Retinal pigment epithelial cell (primary cell): ENCODE results near the gene ELFN1.

ENCODE experiments used
- DNase-seq: peaks from one replicate; pipeline ENCODE4 v3.0.0-alpha.2; 2010; ENCODE audit warnings: low read depth
- H3K4me3 ChIP-seq: 2 replicates; pipeline ENCODE4 v1.5.1; 2011; ENCODE audit warnings: mild to moderate bottlenecking, low read length, control low read depth, moderate library complexity
- TF ChIP-seq, protein P1 (sequence below): conservative IDR thresholded peaks from 2 replicates; pipeline ENCODE4 v1.5.1; 2011; ENCODE audit warnings: low read depth, low read length, control low read depth, inconsistent platforms

Gene ELFN1

DNA sequence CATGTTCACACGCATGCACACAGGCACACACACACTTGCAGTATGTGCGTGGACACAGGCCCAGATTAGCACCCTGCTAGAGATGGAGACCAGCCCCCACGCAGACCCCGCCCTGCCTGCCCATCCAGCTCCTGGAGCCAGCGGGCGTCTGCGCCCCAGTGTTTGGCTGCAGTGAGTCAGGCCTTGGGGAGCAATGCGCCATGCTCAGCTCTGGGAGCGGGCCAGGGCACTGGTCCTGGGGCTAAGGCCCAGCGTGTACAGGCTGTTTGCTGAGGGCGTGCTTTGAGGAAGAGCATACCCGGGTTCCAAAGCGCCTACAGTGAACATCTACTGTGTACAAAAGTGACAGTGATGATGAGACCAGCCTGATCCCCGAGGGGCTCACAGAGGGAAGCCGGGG, 16.0 kb upstream of the ELFN1 start:
- DNase-seq = no peak

DNA sequence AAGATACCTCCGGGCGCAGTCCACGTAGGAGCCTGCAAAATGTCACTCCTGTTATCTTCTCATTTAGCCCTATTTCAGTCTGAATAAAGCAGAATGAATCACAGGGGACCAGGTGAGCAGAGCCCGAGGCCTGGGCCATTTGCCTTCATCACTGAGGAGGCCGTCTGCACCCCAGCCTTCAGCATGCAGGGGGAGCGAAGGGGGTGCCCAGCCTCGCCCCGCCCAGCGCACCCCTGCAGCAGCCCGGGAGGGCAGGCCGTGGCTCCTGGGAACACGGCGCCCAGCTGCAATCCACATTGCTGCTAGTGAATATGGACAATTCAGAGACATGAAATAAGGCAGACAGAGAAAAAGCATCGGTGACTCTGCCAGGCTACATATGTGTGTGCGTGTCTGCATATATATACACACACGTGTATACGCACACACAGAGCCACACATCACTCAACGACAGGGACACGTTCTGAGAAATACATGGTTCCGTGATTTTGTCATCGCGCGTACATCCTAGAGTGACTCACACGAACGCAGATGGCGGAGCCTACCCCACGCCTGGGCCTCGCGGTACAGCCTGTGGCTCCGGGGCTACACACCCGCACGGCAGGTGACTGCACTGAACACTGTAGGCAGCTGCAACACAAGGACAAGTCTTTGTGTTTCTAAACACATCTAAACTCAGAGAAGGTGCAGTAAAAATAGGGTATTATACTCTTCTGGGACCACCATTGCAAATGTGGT, 15.2 kb upstream of the ELFN1 start:
- TF ChIP-seq, protein P1, sequence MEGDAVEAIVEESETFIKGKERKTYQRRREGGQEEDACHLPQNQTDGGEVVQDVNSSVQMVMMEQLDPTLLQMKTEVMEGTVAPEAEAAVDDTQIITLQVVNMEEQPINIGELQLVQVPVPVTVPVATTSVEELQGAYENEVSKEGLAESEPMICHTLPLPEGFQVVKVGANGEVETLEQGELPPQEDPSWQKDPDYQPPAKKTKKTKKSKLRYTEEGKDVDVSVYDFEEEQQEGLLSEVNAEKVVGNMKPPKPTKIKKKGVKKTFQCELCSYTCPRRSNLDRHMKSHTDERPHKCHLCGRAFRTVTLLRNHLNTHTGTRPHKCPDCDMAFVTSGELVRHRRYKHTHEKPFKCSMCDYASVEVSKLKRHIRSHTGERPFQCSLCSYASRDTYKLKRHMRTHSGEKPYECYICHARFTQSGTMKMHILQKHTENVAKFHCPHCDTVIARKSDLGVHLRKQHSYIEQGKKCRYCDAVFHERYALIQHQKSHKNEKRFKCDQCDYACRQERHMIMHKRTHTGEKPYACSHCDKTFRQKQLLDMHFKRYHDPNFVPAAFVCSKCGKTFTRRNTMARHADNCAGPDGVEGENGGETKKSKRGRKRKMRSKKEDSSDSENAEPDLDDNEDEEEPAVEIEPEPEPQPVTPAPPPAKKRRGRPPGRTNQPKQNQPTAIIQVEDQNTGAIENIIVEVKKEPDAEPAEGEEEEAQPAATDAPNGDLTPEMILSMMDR = no peak
- DNase-seq = no peak
- no peak overlapping the region for H3K4me3 ChIP-seq

More for the DNA sequence above, 16.0 kb upstream of the ELFN1 start:
- H3K4me3 ChIP-seq = no peak overlapping the region
- TF ChIP-seq, protein P1 = no peak

DNA sequence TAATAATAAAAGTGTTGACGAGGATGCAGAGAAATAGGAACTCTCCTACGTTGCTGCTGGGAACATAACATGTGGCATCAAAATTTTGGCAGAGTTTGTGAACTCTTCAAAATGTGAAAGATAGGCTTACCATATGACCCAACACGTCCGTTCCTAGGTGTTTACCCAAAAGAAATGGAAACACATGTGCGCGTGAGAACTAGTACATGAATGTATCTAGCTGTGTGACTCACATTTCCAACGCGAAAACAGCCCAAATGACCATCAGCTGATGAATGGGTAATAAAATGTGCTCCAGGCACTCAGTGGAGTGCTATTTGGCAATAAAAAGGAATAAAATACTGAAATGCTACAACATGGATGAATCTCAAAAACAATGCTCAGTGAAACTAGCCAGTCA, 10.4 kb upstream of the ELFN1 start:
- H3K4me3 ChIP-seq = no peak overlapping the region
- TF ChIP-seq, protein P1 = no peak
- no peak for DNase-seq

DNA sequence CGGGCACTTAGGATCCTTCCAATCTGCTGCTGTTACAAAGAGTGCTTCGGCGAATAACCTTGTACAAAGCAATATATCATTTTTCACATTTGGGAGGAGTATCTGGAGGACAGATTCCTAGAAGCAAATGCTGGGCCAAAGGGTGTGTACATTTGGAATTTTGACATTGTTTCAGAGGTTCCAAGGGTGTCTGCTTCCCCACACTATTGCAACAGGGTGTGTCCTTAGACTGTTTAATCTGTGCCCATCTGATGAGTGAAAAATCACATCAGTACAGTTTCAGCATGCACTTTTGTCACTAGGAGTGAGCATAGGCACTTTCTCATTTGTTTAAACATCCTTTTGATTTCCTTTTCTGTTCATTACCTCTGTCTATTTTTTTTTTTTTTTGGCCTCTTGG, 8.6 kb upstream of the ELFN1 start:
- TF ChIP-seq, protein P1 = no peak
- DNase-seq = no peak
- H3K4me3 ChIP-seq = no peak overlapping the region

DNA sequence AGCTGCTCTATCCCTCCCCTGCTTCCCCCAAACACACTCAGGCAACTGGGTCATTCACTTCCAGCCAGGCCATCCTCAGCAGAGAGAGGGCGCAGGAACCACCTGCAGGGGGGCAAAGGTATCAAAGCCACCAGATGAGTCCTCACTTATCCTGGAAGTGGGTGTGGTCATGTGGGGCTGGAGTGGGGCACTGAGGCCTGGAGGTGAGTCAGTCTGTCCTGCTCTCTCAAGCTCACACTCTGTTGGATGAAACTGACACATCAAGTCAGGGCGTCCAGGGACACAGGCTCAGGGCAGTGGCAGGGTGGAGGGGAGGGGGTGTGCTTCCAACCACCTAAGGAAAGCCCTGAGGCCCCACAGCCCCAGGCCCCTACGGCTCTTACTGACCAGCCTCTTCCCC, 8.0 kb upstream of the ELFN1 start:
- no peak for DNase-seq
- TF ChIP-seq, protein P1 = no peak
- no peak overlapping the region for H3K4me3 ChIP-seq

DNA sequence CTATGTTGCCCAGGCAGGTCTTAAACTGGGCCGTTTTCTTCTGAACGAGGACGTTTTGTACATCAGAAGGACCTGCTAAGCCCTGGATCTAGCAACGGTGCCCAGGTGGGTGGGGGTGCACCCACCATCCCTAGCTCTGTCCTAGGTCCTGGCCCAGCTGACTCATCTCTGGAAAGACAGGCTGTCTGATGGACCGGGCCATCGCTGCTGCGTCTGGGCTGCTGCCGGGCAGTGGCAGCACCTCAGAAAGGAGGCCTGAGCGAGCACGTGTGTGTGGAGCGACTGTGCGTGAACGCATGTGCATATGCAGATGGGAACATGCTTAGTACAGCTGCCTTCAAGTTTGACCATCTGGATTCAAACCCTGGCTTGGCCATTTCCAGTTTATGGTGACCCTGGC, 7.3 kb upstream of the ELFN1 start:
- DNase-seq = no peak
- TF ChIP-seq, protein P1 = no peak
- H3K4me3 ChIP-seq = no peak overlapping the region

DNA sequence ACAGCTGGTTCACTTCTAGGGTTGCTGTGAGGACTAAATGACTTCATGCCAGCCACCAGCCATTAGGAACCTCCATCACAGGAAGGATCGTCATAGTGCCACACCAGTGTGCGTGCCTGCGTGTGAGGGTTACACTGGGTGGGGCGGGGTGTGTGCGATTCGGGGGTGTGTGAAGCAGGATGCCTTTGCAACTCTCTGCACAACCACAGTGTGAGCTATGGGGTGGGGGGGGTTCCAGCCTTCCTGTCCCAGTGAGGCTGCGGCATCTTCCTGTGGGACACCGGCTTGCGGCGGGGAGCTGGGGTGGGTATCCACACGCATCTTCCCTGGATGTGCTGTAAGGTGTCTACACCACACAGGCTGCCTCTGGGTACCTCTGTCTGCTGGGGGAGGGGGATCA, 6.9 kb upstream of the ELFN1 start:
- no peak overlapping the region for H3K4me3 ChIP-seq
- TF ChIP-seq, protein P1 = no peak
- no peak for DNase-seq
